SK-N-SH (cell line): Measurements from ENCODE around the gene FAM110A. TPM values are rescaled to one million over a fixed set of nuclear protein-coding genes. Genes with fewer than 3 reads are reported as not detected.

Experiments
- CTCF ChIA-PET: fragments of 300-600, 350-600 bp; formaldehyde crosslinking; extraction: SDS; loops from one replicate; lab custom pipeline; 2021; lab: Yijun Ruan, JAX
- POLR2A ChIA-PET: fragments of 350-600 bp; sonication (Branson Sonifier 250); formaldehyde crosslinking; extraction: SDS; loops from one replicate; lab custom pipeline; 2020; ENCODE audit warnings: antibody characterized with exemption, inconsistent platforms; lab: Yijun Ruan, JAX
- DNase-seq: peaks from one replicate; pipeline ENCODE4 v3.0.0; 2012
- H2AFZ ChIP-seq: fragments of 200-600 bp; sonication (generic); 2 replicates; pipeline ENCODE4 v1.8.1; 2016; ENCODE audit warnings: antibody characterized with exemption, mild to moderate bottlenecking, low read depth
- H3F3A ChIP-seq: fragments of 200-600 bp; sonication (generic); replicated peaks from 2 replicates; pipeline ENCODE3; 2016; ENCODE audit warnings: antibody characterized with exemption, mild to moderate bottlenecking; ENCODE audit not compliant: insufficient read depth
- H3K27ac ChIP-seq, 2 experiments: fragments of 200-500 bp in 1 of 2; fragments of 200-600 bp in 1 of 2; sonication (Bioruptor generic) in 1 of 2; sonication (generic), shearing (Covaris generic) in 1 of 2; 2 replicates each; pipeline versions ENCODE4 v1.5.1 to v1.6.1; 2014 to 2016; ENCODE audit warnings: low read depth in 2 of 2, inconsistent platforms in 1 of 2, low read length in 1 of 2, mild to moderate bottlenecking in 1 of 2, mixed read lengths in 1 of 2
- H3K27me3 ChIP-seq: fragments of 200-600 bp; sonication (generic), shearing (Covaris generic); 2 replicates; pipeline ENCODE4 v1.6.1; 2016; ENCODE audit warnings: mixed run types; ENCODE audit not compliant: insufficient read depth
- H3K36me3 ChIP-seq, 2 experiments: fragments of 200-500 bp in 1 of 2; fragments of 200-600 bp in 1 of 2; sonication (Bioruptor generic) in 1 of 2; sonication (generic) in 1 of 2; replicated peaks in 1 of 2; 2 replicates each; pipeline versions ENCODE3 to v1.5.1; 2014 to 2016; ENCODE audit warnings: low read length in 1 of 2, mild to moderate bottlenecking in 1 of 2; ENCODE audit not compliant: insufficient read depth in 2 of 2, control insufficient read depth in 1 of 2
- H3K4me1 ChIP-seq, 2 experiments: fragments of 200-500 bp in 1 of 2; fragments of 200-600 bp in 1 of 2; sonication (Bioruptor generic) in 1 of 2; sonication (generic), shearing (Covaris generic) in 1 of 2; 2 replicates each; pipeline versions ENCODE4 v1.5.1 to v1.6.1; 2014 to 2016; ENCODE audit warnings: low read depth in 1 of 2, low read length in 1 of 2, mixed run types in 1 of 2; ENCODE audit not compliant: insufficient read depth in 2 of 2, control insufficient read depth in 1 of 2
- H3K4me2 ChIP-seq: fragments of 200-600 bp; sonication (generic), shearing (Covaris generic); 2 replicates; pipeline ENCODE4 v1.6.1; 2017; ENCODE audit warnings: mixed run types
- H3K4me3 ChIP-seq, 2 experiments: fragments of 200-500 bp in 1 of 2; fragments of 200-600 bp in 1 of 2; sonication (Bioruptor generic) in 1 of 2; sonication (generic), shearing (Covaris generic) in 1 of 2; 2 replicates each; pipeline versions ENCODE4 v1.5.1 to v1.8.1; 2014 to 2016; ENCODE audit warnings: low read depth in 2 of 2, inconsistent platforms in 1 of 2, low read length in 1 of 2, mild to moderate bottlenecking in 1 of 2, mixed read lengths in 1 of 2, moderate library complexity in 1 of 2
- H3K79me2 ChIP-seq: fragments of 200-600 bp; sonication (generic); 2 replicates; pipeline ENCODE4 v1.8.1; 2017; ENCODE audit warnings: mild to moderate bottlenecking; ENCODE audit not compliant: insufficient read depth
- H3K9ac ChIP-seq: fragments of 200-600 bp; sonication (generic); 2 replicates; pipeline ENCODE4 v1.6.1; 2017; ENCODE audit warnings: mixed run types
- H3K9me2 ChIP-seq: fragments of 200-600 bp; sonication (generic); 2 replicates; pipeline ENCODE4 v1.6.1; 2017; ENCODE audit warnings: mixed run types
- H3K9me3 ChIP-seq: fragments of 200-600 bp; sonication (generic); 2 replicates; pipeline ENCODE4 v1.6.1; 2017; ENCODE audit warnings: mixed run types, mild to moderate bottlenecking, moderate library complexity
- H4K20me1 ChIP-seq: fragments of 200-600 bp; sonication (generic); 2 replicates; pipeline ENCODE4 v1.6.1; 2017; ENCODE audit warnings: mild to moderate bottlenecking, mixed run types; ENCODE audit not compliant: insufficient read depth
- FOSL2 ChIP-seq: IDR thresholded peaks from 2 replicates; pipeline ENCODE4 v1.4.0; 2012; ENCODE audit warnings: low read depth, mild to moderate bottlenecking, moderate library complexity, borderline replicate concordance
- GATA2 ChIP-seq: sonication (generic); formaldehyde crosslinking; IDR thresholded peaks from 2 replicates; pipeline ENCODE4 v1.5.0; 2020; ENCODE audit warnings: mild to moderate bottlenecking, missing genetic modification reagents
- JUND ChIP-seq: IDR thresholded peaks from 2 replicates; pipeline ENCODE4 v1.4.0; 2012
- MXI1 ChIP-seq: IDR thresholded peaks from 2 replicates; pipeline ENCODE4 v1.6.1; 2012; ENCODE audit warnings: mild to moderate bottlenecking, low read depth, low read length, improper control_type of control experiment
- RAD21 ChIP-seq: IDR thresholded peaks from 2 replicates; pipeline ENCODE4 v1.6.1; 2012; ENCODE audit warnings: mild to moderate bottlenecking, low read length
- SIN3A ChIP-seq: IDR thresholded peaks from 2 replicates; pipeline ENCODE4 v1.6.1; 2012; ENCODE audit warnings: low read depth, mild to moderate bottlenecking, low read length, moderate library complexity, borderline replicate concordance
- SMC3 ChIP-seq: IDR thresholded peaks from 2 replicates; pipeline ENCODE4 v1.6.1; 2012; ENCODE audit warnings: low read depth, low read length, improper control_type of control experiment
- TAF1 ChIP-seq: IDR thresholded peaks from 2 replicates; pipeline ENCODE4 v1.6.1; 2012; ENCODE audit warnings: low read depth, mild to moderate bottlenecking, low read length, moderate library complexity, borderline replicate concordance
- YY1 ChIP-seq: IDR thresholded peaks from 2 replicates; pipeline ENCODE4 v1.4.0; 2012; ENCODE audit warnings: low read depth, mild to moderate bottlenecking
- WGBS: methylation state at CpG from one replicate; pipeline ENCODE4 v1.1.6; 2017; ENCODE audit warnings: low lambda C conversion rate; 5-methylcytosine and 5-hydroxymethylcytosine counted together
- polyA plus RNA-seq, 3 experiments: library from polyadenylated mRNA; depleted of rRNA; stranded (reverse); fragments of >200 nt; gene quantifications; 2 replicates each; pipeline ENCODE4 v1.2.3, GENCODE V29; 2012
- TF ChIP-seq, protein P1 (sequence below): fragments of 200-600 bp; sonication (generic); IDR thresholded peaks from 2 replicates; pipeline ENCODE4 v1.6.1; 2017; ENCODE audit warnings: antibody characterized with exemption, mild to moderate bottlenecking, moderate library complexity
- TF ChIP-seq, protein P2 (sequence below): IDR thresholded peaks from 2 replicates; pipeline ENCODE4 v1.6.1; 2012; ENCODE audit warnings: mild to moderate bottlenecking, low read depth, low read length, moderate library complexity
- TF ChIP-seq, protein P3 (sequence below): IDR thresholded peaks from 2 replicates; pipeline ENCODE4 v1.4.0; 2012; ENCODE audit warnings: low read depth
- TF ChIP-seq, protein P4 (sequence below): IDR thresholded peaks from 2 replicates; pipeline ENCODE4 v1.4.0; 2012; ENCODE audit warnings: low read depth, borderline replicate concordance

The FAM110A gene
- polyA plus RNA-seq, 1 of the 3 experiments (the other 2 are of a cell fraction): 3.8 TPM

DNA sequence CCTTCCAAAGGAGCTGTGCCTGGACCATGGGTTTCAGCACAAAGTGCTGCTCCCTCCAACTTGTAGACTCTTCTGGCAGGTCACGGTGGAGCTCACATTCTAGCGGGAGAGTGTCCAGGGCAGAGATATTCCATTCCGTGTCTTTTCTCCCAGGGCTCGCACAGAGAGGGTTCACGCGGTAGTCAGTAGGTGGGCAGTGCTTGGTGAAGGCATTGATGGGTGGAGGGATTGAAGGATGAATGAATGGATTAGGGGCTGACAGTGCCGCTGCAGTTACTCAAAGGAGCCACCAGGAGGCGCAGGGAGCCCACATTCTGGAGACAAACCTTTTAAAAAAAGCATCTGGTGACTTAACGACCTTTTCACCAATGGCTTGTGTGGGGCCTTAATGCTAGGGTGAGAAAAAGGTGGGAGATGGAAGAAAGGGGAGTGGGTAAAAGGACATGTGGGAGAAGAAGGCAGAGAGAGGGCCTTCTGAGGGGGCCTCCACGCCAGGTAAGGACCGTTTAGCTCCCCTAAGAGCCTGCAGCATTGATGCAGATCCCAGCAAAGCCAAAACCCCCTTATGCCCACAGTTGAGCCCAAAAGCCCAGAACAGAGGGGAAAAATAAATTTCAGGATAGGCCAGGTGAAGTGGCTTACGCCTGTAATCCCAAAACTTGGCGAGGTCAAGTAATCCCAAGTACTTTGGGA is 17.5 kb upstream of the FAM110A start:
- Histone ChIP-seq H3K9ac (no peak overlapping the region), H3K27me3 (no peaks in the 10 kb centered on the region), H4K20me1 (no peaks in the 10 kb centered on the region), H2AFZ (no peak overlapping the region), H3K4me3 (no peak overlapping the region; a peak in 1 of 4 replicates), H3K4me2 (no peak overlapping the region), H3K9me3 (no peaks in the 10 kb centered on the region), H3K4me1 (no peaks in the 10 kb centered on the region), H3K27ac (no peak overlapping the region)
- ChIA-PET POLR2A (no interaction called here), CTCF (interaction anchor here (0.6 to 7.2 kb wide), 45 partner anchors 11 to 397 kb away, joined by 3 to 267 read pairs (median 4); partner anchors contain the start of gene FAM110A)
- 28% methylated on average over 13 of the region's 13 CpGs for WGBS
- DNase-seq: peak; percentile 76
- TF ChIP-seq, protein P1, sequence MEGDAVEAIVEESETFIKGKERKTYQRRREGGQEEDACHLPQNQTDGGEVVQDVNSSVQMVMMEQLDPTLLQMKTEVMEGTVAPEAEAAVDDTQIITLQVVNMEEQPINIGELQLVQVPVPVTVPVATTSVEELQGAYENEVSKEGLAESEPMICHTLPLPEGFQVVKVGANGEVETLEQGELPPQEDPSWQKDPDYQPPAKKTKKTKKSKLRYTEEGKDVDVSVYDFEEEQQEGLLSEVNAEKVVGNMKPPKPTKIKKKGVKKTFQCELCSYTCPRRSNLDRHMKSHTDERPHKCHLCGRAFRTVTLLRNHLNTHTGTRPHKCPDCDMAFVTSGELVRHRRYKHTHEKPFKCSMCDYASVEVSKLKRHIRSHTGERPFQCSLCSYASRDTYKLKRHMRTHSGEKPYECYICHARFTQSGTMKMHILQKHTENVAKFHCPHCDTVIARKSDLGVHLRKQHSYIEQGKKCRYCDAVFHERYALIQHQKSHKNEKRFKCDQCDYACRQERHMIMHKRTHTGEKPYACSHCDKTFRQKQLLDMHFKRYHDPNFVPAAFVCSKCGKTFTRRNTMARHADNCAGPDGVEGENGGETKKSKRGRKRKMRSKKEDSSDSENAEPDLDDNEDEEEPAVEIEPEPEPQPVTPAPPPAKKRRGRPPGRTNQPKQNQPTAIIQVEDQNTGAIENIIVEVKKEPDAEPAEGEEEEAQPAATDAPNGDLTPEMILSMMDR: peak; percentile 98
- TF ChIP-seq TAF1: no peak
- TF ChIP-seq SMC3: peak; percentile 99
- peak; percentile 95 for TF ChIP-seq RAD21
- TF ChIP-seq, all 33 proteins: peak for 3
- Histone ChIP-seq H3K9me2 (no peaks in the 10 kb centered on the region), H3K79me2 (no peaks in the 10 kb centered on the region), H3K36me3 (no peaks in the 10 kb centered on the region), H3F3A (no peaks in the 10 kb centered on the region)

DNA sequence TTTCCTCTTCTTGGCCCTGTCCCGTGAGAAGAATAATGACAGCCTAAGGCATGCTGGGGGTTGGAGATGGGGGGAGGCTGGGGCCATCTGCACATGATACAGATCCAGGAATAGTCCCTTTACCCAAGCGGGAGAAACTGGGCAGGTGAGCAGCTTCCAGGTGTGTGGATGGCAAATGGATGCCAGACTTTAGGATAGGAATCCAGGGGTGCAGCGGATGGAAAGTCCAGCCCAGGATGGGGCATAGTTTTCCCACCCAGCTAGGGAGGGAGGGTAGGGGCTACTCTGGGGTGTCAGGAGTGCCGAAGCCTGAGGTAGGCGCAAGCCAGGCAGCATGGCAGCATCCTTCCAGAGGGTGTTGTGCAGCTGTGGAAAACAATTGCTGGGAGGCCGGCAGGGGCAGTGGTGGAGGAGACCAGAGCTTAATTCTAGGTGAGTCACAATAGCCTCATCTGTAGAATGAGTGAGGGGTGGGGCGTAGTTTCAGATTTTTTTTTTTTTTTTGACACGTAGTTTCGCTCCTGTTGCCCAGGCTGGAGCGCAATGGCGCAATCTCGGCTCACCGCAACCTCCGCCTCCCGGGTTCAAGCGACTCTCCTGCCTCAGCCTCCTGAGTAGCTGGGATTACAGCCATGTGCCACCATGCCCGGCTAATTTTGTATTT is 15.4 kb upstream of the FAM110A start:
- DNase-seq: no peak
- CTCF ChIA-PET: interaction anchor here (0.7 to 7.2 kb wide), 37 partner anchors 10 to 683 kb away, joined by 3 to 267 read pairs (median 4); partner anchors contain the start of gene FAM110A

More for the DNA sequence above, 15.4 kb upstream of the FAM110A start:
- H3K9ac ChIP-seq: no peak overlapping the region
- H3K4me1 ChIP-seq: no peaks in the 10 kb centered on the region
- TF ChIP-seq YY1 (no peak), RAD21 (no peak), JUND (no peak), FOSL2 (no peak), MXI1 (no peak), SIN3A (no peak), GATA2 (CRISPR knock-in tag) (no peak)
- TF ChIP-seq, protein P2, sequence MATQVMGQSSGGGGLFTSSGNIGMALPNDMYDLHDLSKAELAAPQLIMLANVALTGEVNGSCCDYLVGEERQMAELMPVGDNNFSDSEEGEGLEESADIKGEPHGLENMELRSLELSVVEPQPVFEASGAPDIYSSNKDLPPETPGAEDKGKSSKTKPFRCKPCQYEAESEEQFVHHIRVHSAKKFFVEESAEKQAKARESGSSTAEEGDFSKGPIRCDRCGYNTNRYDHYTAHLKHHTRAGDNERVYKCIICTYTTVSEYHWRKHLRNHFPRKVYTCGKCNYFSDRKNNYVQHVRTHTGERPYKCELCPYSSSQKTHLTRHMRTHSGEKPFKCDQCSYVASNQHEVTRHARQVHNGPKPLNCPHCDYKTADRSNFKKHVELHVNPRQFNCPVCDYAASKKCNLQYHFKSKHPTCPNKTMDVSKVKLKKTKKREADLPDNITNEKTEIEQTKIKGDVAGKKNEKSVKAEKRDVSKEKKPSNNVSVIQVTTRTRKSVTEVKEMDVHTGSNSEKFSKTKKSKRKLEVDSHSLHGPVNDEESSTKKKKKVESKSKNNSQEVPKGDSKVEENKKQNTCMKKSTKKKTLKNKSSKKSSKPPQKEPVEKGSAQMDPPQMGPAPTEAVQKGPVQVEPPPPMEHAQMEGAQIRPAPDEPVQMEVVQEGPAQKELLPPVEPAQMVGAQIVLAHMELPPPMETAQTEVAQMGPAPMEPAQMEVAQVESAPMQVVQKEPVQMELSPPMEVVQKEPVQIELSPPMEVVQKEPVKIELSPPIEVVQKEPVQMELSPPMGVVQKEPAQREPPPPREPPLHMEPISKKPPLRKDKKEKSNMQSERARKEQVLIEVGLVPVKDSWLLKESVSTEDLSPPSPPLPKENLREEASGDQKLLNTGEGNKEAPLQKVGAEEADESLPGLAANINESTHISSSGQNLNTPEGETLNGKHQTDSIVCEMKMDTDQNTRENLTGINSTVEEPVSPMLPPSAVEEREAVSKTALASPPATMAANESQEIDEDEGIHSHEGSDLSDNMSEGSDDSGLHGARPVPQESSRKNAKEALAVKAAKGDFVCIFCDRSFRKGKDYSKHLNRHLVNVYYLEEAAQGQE: no peak
- TF ChIP-seq, protein P3, sequence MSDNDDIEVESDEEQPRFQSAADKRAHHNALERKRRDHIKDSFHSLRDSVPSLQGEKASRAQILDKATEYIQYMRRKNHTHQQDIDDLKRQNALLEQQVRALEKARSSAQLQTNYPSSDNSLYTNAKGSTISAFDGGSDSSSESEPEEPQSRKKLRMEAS: no peak
- TF ChIP-seq, protein P4, sequence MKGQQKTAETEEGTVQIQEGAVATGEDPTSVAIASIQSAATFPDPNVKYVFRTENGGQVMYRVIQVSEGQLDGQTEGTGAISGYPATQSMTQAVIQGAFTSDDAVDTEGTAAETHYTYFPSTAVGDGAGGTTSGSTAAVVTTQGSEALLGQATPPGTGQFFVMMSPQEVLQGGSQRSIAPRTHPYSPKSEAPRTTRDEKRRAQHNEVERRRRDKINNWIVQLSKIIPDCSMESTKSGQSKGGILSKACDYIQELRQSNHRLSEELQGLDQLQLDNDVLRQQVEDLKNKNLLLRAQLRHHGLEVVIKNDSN: no peak
- no peaks in the 10 kb centered on the region for H3K9me3 ChIP-seq
- H4K20me1 ChIP-seq: no peaks in the 10 kb centered on the region
- no peak overlapping the region for H3K27ac ChIP-seq
- H3K9me2 ChIP-seq: no peaks in the 10 kb centered on the region
- POLR2A ChIA-PET: no interaction called here
- no peaks in the 10 kb centered on the region for H3K36me3 ChIP-seq
- H3F3A ChIP-seq: no peaks in the 10 kb centered on the region
- no peaks in the 10 kb centered on the region for H3K27me3 ChIP-seq
- H3K4me3 ChIP-seq: no peak overlapping the region
- WGBS: 72% methylated on average over 17 of the region's 17 CpGs
- no peak overlapping the region for H3K4me2 ChIP-seq
- no peaks in the 10 kb centered on the region for H3K79me2 ChIP-seq
- no peak overlapping the region for H2AFZ ChIP-seq
